ENCODE measurements around the gene AMDHD2.
"Not testable (repeated sequence)": the region's sequence is repeated elsewhere in the genome, so short reads cannot be mapped to it uniquely, and the experiment has no call there.

AMDHD2 gene

GRCh38 chr16:2580143-2580542, 60.0 kb downstream of the AMDHD2 start:
- not testable (repeated sequence) for DNase-seq (ENCODE audit: low spot score)

- not testable (repeated sequence) for DNase-seq (ENCODE audit: low spot score)
These were observed 60.6 kb downstream of the AMDHD2 start for GRCh38 chr16:2580818-2581217.
